Measurements from ENCODE around the gene DMXL2.

DNA sequence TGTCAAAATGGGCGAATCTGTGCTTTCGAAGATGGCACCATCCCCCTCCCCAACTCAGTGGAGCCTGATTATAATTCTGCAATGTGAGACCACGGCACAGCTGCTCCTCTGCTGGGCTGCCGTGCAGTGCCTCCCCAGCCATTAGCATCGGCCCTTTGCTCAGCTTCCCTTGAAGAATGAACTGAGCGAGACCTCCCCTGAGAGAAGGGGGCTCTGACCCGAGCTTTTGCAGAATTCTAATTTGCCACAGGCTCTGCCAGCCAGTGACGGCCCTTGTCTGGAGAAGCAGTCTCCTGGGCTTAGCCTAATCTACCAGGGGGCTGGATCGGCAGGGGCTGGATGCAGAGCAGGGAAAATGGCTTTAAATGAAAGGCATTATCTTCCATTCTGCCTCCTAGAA lies 223.9 kb downstream of the DMXL2 start:
- TF ChIP-seq, protein P1, sequence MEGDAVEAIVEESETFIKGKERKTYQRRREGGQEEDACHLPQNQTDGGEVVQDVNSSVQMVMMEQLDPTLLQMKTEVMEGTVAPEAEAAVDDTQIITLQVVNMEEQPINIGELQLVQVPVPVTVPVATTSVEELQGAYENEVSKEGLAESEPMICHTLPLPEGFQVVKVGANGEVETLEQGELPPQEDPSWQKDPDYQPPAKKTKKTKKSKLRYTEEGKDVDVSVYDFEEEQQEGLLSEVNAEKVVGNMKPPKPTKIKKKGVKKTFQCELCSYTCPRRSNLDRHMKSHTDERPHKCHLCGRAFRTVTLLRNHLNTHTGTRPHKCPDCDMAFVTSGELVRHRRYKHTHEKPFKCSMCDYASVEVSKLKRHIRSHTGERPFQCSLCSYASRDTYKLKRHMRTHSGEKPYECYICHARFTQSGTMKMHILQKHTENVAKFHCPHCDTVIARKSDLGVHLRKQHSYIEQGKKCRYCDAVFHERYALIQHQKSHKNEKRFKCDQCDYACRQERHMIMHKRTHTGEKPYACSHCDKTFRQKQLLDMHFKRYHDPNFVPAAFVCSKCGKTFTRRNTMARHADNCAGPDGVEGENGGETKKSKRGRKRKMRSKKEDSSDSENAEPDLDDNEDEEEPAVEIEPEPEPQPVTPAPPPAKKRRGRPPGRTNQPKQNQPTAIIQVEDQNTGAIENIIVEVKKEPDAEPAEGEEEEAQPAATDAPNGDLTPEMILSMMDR (IDR thresholded peaks at IDR 0.05) = no peak
- TF ChIP-seq POLR2A (IDR thresholded peaks at IDR 0.05) = no peak
